ENCODE measurements around the gene ADGRD1. TPM values are rescaled to one million over a fixed set of nuclear protein-coding genes. Genes with fewer than 3 reads are reported as not detected.

Gene ADGRD1
- total and polyA plus RNA-seq, 2 of the 8 experiments (the other 6 are each of a cell fraction or from before 2014, with no cell fraction given): 0.36 to 0.48 TPM

DNA sequence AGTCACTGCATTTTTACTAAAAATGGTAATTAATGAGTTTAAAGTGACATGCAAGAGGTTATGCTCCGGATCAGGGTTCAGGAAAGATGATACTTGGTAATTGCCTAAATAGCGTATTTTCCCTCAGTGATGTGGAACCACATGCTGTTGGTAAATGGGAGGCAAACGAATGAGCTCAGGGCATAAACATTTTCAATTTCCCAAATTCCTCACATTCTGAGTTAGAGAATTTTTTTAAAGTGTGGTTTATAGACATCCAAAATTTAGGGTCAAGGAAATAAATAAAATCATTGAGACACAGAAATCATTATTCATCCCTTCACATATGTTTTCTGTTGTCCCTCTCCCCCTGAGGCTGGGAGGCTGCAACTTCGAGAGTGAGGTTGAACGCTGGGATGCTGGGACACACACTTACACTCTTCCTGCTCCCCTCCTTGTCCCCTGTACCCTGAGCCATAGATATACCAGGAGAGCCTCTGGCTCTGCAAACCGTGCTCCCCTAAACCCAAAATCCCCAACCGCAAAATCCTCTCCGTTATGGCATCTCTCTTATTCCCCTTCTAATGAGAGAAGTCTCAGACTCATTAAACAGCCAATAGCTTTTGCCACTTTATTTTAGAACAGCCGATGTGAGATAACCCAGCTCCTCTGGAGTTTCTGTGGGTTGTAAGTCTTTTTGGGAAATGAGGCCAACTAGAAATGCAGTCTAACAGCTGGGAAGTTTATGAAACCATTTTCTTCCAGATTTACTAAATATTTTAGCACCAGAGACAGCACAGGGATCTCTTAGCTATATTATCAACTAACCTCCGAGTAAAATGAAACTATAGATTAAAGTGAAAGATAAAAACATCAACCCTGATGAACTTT is 21.4 kb upstream of the ADGRD1 start (continued):
- no peak for TF ChIP-seq CTCF (IDR thresholded peaks at IDR 0.05; ENCODE audit: control extremely low read depth in 1 of 3, insufficient read depth in 1 of 3, low read depth in 1 of 3, low read length in 3 of 3)
- no peak for TF ChIP-seq SAP30 (IDR thresholded peaks at IDR 0.05; ENCODE audit: insufficient read depth, insufficient replicate concordance, low read length)
- TF ChIP-seq EP300 (IDR thresholded peaks at IDR 0.05; ENCODE audit: borderline replicate concordance in 1 of 2, low read depth in 2 of 2, low read length in 2 of 2): no peak
- TF ChIP-seq MAX (IDR thresholded peaks at IDR 0.05): no peak
- no peak for TF ChIP-seq RAD21 (IDR thresholded peaks at IDR 0.05 in 1 of 2, conservative IDR thresholded peaks at IDR 0.05 in 1 of 2; ENCODE audit: low read depth in 2 of 2, low read length in 2 of 2)
- no peak for TF ChIP-seq E2F6 (IDR thresholded peaks at IDR 0.05)

All from H1 (cell line).